HG03565 (cell line): ENCODE measurements around the gene SLC5A7.

Source experiments
- ATAC-seq: cut with Tn5 transposase; IDR thresholded peaks from one replicate; pipeline ENCODE4 v1.9.1; 2021; ENCODE audit warnings: mild to moderate bottlenecking, moderate library complexity; ENCODE audit not compliant: unreplicated experiment

Gene SLC5A7

DNA sequence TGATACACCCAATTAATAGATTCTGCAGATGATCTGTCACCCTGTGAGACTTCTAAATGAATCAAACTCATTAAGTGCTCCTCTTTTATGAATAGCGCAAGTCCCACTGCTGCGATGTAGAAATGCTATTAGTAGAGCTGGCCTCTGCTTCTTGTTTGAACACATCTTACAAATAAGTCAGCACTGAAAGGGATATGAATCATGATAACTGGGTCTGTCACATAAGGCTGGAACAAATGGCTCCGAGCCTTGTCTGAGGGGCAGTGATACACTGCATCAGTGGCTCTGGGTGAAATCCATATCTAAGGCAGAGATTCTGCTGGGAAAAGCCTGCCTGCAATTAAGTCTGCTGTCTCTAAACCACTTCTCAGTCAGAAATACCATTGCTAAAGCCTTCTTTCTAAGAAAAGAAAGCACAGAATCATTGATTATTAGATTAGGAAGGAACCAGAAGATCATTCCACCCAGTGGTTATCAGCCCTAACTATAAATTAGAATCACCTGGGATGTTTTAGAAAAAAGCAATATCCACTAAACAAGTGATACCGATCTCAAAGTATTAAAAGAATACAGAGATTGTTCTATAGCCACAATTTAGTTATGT, 75.2 kb downstream of the SLC5A7 start:
- no peak for ATAC-seq
